T-helper 1 cell (primary cell): Measurements from ENCODE around the gene CSAD.

Experiments
- DNase-seq, 5 donors: peaks; one replicate each; pipeline ENCODE4 v3.0.0-alpha.2; 2012 to 2020

Gene CSAD

DNA sequence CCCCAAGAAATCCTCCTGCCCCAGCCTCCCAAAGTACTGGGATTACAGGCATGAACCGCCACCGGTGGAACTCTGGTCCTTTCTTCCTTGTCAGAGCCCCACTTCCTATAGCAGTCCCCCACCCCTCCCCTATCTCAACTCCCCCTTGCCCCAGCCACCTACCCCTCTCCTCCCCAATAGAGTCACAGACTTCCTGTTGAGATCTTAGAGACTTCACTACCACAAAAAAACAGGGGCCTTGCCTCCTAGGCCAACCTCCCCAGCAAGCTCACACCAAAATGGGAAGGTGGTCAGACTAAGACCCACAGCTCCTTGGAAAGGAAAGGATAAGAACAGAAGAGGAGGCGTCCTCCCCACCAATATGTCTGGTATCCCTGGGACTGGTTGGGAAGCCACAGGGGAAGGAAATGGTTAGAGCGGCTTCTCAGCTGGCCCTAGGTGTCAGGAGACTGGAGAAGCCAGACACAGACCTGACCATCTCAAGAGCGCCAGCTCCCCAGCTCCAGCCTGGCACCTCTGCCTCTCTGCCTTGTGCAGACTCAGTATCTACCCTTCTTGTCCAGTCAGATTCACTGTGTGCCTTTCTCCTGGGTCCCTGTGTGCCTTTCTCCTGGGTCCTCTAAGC lies 17.9 kb upstream of the CSAD start:
- DNase-seq, result no peak

DNA sequence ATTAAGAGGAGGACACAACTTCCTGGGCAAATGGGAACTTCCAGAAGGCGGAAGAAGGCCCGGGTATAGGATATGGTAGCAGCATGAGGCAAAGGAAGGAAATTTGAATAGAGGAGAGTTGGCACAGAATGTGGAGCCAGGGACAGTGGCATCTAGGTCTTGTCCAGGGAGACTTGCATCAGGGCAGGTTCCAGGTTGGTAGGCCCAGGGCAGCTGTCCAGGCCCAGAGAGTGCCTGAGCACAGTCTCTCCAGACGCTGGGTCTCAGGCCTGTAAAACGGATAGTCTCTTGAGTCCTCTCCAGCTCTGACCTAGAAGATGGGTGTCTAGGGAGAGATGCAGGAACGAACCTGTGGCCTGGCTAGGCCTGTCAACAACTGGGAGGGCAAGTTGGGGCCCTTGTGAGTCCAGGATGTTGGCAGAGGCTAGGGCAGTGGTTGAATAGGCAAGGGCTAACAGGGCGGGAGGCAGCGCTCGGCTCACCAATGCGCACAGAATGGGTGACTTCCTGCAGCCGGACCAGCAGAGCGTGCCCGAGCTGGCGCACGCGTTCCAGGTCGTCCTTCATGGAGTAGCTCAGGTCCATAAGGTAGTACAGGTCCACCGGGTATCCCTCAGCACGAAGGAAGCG lies 16.4 kb upstream of the CSAD start:
- DNase-seq, result no peak

- no peak for DNase-seq
These were observed 15.8 kb upstream of the CSAD start for GRCh38 chr12:53196486-53196885.

GRCh38 chr12:53195516-53196420 lies 15.0 kb upstream of the CSAD start:
- no peak for DNase-seq

- no peak for DNase-seq
These were observed 14.2 kb upstream of the CSAD start for GRCh38 chr12:53194973-53195372.

- DNase-seq, result no peak
These were observed 13.4 kb upstream of the CSAD start for GRCh38 chr12:53193985-53194716.

DNA sequence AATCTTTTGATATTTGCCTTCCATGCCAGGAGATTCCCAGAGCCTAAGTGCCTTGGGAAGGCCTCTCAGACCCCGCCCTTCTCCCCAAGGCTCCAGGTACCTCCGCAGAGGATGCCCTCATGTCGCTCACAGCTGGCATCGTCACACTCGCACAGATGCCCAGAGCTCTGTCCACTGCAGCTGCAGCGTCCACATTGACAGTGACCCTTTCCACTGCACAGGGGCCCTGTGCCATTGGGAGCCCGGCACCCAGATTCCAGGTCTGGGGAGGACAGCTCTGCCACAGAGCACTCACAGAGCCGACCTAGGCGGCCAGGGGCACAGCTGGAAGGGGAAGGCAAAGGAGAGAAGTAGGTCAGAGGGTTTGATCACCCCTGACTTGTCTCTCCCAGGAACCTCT lies 12.3 kb upstream of the CSAD start:
- no peak for DNase-seq

DNA sequence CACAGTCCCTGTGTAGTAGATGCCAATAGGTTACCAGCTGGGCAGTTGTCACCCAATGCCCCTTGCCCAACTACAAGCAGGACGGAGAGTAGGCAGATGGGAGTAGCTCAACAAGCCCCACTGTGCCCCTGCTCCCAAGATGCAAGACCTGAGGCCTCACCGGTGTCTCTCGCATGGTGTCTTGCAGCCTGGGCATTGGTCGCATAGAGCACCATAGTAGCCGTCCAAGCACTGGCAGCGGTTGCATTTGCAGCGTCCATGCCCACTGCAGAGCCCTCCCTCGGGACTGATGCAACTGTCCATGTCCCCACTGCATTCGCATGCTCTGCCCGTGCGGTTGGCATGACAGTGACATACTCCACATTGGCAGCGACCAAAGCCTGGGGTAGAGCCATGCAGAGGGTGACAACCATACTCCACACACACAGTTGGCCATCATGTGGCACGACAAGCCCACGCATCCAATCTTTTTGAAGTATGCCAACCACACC lies 11.9 kb upstream of the CSAD start:
- DNase-seq, result no peak

DNA sequence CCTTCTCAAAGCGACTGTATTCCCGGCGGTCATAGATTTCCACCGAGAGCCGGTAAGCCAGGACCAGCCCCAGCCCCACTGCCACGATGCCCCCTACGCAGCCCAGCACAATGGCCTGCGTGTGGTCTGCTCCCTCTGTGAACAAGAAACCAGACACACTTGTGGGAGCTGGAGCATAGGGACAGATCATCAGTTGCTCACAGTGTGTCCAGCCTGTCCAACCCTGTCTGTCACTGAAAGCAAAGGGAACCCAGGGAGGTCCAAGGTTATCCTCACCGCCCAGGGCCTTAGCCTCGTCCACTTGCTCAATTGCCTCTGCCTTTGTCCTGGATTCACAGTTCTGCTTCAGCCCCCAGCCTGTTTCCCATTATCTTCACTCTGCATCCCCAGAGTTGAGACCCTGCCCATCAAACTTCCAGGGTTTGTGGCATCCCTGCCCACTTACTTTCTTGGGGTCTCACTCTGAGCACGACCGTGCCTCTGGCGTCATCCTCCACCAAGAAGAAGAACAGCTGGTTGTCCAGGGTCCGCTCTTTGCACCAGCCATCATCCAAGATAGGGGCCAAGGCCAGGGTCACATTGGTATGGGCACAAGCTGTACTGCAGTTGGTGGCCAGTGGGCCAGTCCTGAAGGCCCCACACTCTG lies 11.3 kb upstream of the CSAD start:
- DNase-seq, result no peak

- DNase-seq, result no peak
These were observed 10.6 kb upstream of the CSAD start for GRCh38 chr12:53191096-53191884.

GRCh38 chr12:53190108-53190729 lies 9.5 kb upstream of the CSAD start:
- DNase-seq, result peak in 2 of 5 donors; percentile 32 to 50

- no peak for DNase-seq
These were observed 6.6 kb upstream of the CSAD start for GRCh38 chr12:53187145-53187899.

DNA sequence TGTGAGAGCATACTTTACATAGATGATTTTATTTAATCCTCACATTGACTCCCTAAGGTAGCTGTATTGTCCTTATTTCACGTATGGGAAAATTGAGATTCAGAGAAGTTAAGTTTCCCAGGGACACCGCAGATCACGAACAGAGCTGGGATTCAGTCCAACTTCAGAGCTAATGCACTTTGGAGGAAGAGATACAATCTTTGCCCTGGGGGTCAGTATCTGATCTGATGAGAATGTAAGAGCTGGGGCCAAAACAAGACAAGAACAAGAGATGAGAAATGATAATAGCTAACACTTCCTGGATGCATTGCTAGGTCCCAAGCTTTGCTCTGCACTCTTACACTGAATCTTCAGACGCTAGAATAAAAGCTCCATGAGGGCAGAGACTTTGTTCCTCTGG lies 6.0 kb upstream of the CSAD start:
- DNase-seq, result no peak

GRCh38 chr12:53185582-53186153 lies 4.9 kb upstream of the CSAD start:
- no peak for DNase-seq

GRCh38 chr12:53184828-53185227 lies 4.1 kb upstream of the CSAD start:
- no peak for DNase-seq

GRCh38 chr12:53182903-53183302 lies 2.2 kb upstream of the CSAD start:
- no peak for DNase-seq

DNA sequence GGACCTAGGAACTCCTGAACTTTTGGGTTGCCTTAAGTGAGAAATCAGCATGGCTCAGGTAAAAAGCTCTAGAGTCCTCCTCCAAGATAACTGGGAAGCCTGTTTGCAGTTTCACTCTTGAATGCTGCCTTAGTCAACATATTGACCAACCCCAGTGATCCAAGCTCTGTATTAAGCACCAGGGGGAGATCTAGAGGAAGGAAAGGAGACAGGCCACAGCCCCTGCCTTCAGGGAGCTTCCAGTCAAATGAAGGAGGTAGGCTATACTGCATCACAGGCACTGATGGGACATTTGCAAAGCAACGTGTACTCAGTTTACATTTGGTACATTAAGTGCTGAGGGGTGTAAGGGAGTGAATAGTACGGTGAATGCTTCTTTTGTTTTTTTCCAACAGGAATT lies 1.2 kb upstream of the CSAD start:
- DNase-seq, result no peak

DNA sequence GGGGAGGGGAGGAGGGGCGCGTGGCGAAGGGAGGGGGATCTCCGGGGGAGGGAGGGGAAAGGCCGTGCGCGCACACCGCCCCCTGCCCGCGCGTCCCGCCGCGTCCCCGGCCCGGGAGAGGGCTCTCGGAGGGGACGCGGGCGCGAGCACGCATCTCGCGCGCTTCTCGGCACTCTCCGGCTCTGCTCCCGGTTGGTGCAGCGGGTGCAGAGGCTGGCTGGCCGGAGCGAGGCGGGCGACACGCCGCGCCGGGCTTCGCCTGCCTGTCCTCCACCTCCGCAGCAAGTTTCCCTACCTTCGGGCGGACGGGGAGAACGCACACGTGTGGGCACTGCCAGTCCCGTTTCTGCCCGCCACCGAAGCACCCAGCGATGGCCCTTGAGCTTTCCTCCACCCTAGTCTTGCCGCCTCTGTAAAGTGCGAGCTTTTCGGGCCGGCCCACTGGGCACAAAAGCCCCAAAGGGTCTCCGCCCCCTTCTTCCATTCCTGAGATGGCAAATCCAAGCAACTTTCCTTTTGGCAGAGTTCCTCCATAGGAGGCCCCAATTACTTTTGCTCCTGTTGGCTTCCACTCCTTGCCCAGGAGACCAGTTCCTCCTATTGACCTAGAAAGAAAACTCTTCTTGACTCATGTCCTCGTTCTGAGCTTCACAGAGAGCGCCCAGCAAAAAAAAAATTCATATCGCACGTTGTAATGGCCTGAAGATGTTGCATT lies 363 bp upstream of the CSAD start:
- DNase-seq, result peak in 2 of 5 donors; percentile 74 to 87

DNA sequence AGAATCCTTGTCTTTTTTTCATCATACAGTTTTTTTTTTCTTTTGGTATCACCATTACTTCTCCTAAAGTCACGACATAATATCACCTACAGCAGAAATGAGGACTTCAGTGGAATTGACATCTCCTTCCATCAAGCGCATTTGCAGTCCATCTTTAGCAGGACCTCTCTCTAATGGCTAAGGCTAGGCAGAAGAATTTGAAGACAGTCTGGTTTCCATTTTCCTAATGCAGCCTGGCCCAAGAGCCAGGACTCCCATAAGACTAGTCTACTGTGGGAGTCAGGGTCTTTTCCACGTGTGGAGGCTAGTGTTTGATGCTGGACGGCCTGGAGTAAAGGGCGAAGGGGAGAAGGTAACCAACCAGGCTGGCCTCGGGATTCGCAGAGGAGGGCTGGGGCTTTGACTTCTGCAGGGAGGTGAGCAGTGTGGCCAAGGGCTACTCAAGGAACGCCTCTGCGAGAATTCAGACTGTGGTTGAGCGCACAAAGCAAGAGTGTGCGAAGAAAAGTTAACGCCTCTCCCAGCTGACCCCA lies 972 bp downstream of the CSAD start:
- no peak for DNase-seq
